HepG2 (cell line): ENCODE data around the gene UCN3. TPM values are rescaled to one million over a fixed set of nuclear protein-coding genes. Genes with fewer than 3 reads are reported as not detected.

ENCODE experiments used
- ATAC-seq: fragments of 200-7000 bp; cut with Tn5 transposase; 3 replicates; pipeline ENCODE4 v1.9.1; 2020; ENCODE audit warnings: mild to moderate bottlenecking, moderate library complexity
- Bru-seq: library from RNA; stranded (reverse); fragments of 400-500 nt; gene quantifications from one replicate; lab custom pipeline; 2021; lab: Mats Ljungman, UMichigan
- BruChase-seq, 2 experiments: library from RNA; stranded (reverse); fragments of 400-500 nt; gene quantifications; one replicate each; lab custom pipeline; 2021; lab: Mats Ljungman, UMichigan
- BruUV-seq: library from RNA; stranded (reverse); fragments of 400-500 nt; replicated peaks from 2 replicates; lab custom pipeline; 2021; lab: Mats Ljungman, UMichigan
- CTCF ChIA-PET: fragments of 300-600 bp; formaldehyde crosslinking; extraction: SDS; loops from one replicate; lab custom pipeline; 2021; ENCODE audit warnings: low total read pairs, inconsistent platforms, low intra/inter-chr PET ratio; lab: Yijun Ruan, JAX
- POLR2A ChIA-PET: fragments of 350-600 bp; sonication (Branson Sonifier 250); formaldehyde crosslinking; loops from one replicate; lab custom pipeline; 2020; ENCODE audit warnings: antibody characterized with exemption, inconsistent platforms; lab: Yijun Ruan, JAX
- DNase-seq: peaks from one replicate; pipeline ENCODE4 v3.0.0-alpha.2; 2015; ENCODE audit warnings: low spot score
- FAIRE-seq: peaks from 3 replicates; lab custom pipeline; 2011; peaks lifted over from hg19 to GRCh38; lab: Jason Lieb, UNC
- H2AFZ ChIP-seq: one replicate; pipeline ENCODE4 v1.6.1; 2011; ENCODE audit warnings: low read length, inconsistent platforms
- H3K27ac ChIP-seq: fragments of 300-600 bp; 3 replicates; pipeline ENCODE4 v1.8.0; 2011; ENCODE audit warnings: mixed run types, mild to moderate bottlenecking, mixed read lengths, low read length, inconsistent platforms; ENCODE audit not compliant: insufficient read depth; ENCODE audit errors: extremely low read length
- H3K27me3 ChIP-seq, 2 experiments: fragments of 200-600 bp in 1 of 2; 2 replicates in 1 of 2; 3 replicates in 1 of 2; pipeline versions ENCODE4 v1.6.0 to v1.8.0; 2011; ENCODE audit warnings: low read length in 2 of 2, mild to moderate bottlenecking in 2 of 2, moderate library complexity in 2 of 2, inconsistent platforms in 1 of 2; ENCODE audit not compliant: insufficient read depth in 2 of 2, control insufficient read depth in 1 of 2
- H3K36me3 ChIP-seq, 2 experiments: fragments of 200-600 bp in 1 of 2; replicated peaks in 1 of 2; 2 replicates in 1 of 2; 3 replicates in 1 of 2; pipeline versions ENCODE4 v1.5.1 to v1.8.0; 2011; ENCODE audit warnings: low read length in 2 of 2, inconsistent platforms in 1 of 2; ENCODE audit not compliant: insufficient read depth in 2 of 2, control insufficient read depth in 1 of 2
- H3K4me1 ChIP-seq: 2 replicates; pipeline ENCODE4 v1.5.1; 2012; ENCODE audit warnings: low read length, inconsistent platforms; ENCODE audit not compliant: insufficient read depth
- H3K4me2 ChIP-seq: 2 replicates; pipeline ENCODE4 v1.6.0; 2011; ENCODE audit warnings: low read depth, low read length, inconsistent platforms
- H3K4me3 ChIP-seq, 3 experiments: fragments of 200-600 bp in 1 of 3; sonication (generic), shearing (Covaris generic) in 1 of 3; replicated peaks in 1 of 3; 2 replicates each; pipeline ENCODE4 v1.5.1; 2011 to 2016; ENCODE audit warnings: low read length in 3 of 3, inconsistent platforms in 2 of 3, low read depth in 2 of 3, mild to moderate bottlenecking in 2 of 3, control low read depth in 1 of 3, mixed read lengths in 1 of 3; ENCODE audit not compliant: insufficient read depth in 1 of 3
- H3K79me2 ChIP-seq: one replicate; pipeline ENCODE4 v1.6.1; 2011; ENCODE audit warnings: low read length, inconsistent platforms; ENCODE audit not compliant: insufficient read depth
- H3K9ac ChIP-seq: 2 replicates; pipeline ENCODE4 v1.6.0; 2011; ENCODE audit warnings: mild to moderate bottlenecking, low read depth, low read length, inconsistent platforms; ENCODE audit not compliant: insufficient read depth
- H3K9me3 ChIP-seq: 2 replicates; pipeline ENCODE4 v1.5.1; 2012; ENCODE audit warnings: mild to moderate bottlenecking, low read length
- H4K20me1 ChIP-seq: 2 replicates; pipeline ENCODE4 v1.6.0; 2011; ENCODE audit warnings: inconsistent platforms, mild to moderate bottlenecking, low read length, moderate library complexity; ENCODE audit not compliant: insufficient read depth
- MED13 ChIP-seq: sonication (generic); formaldehyde crosslinking; IDR thresholded peaks from 2 replicates; pipeline ENCODE4 v1.5.0; 2020; ENCODE audit warnings: missing genetic modification reagents
- WGBS: methylation state at CpG from one replicate; pipeline ENCODE4 v1.1.6; 2017; ENCODE audit warnings: low lambda C conversion rate; 5-methylcytosine and 5-hydroxymethylcytosine counted together
- in situ Hi-C: cut with HindIII; loops from 2 replicates; pipeline ENCODE4 v1.10.0; 2017; ENCODE audit warnings: low pct_unique_long_range_greater_than_20kb; ENCODE audit not compliant: extremely low pct_ligation_motif_present
- intact Hi-C: fragments of 100-400 bp; cut with micrococcal nuclease; formaldehyde crosslinking; loops from one replicate; pipeline ENCODE4 v1.10.0; 2022; ENCODE audit not compliant: unreplicated experiment
- long read RNA-seq, 2 experiments: library from RNA in 1 of 2; library from polyadenylated mRNA in 1 of 2; stranded (forward) in 1 of 2; unstranded in 1 of 2; transcript quantifications; one replicate each; pipeline ENCODE4 v2.0.0, GENCODE V29; 2019 to 2022
- polyA minus RNA-seq, 3 experiments: library from RNA; depleted of rRNA, polyadenylated mRNA; stranded (reverse); fragments of >200 nt; gene quantifications; 2 replicates each; pipeline ENCODE4 v1.2.3, GENCODE V29; 2011; ENCODE audit warnings: low replicate concordance in 1 of 3
- polyA plus RNA-seq, 8 experiments: library from polyadenylated mRNA; depleted of rRNA in 3 of 8; stranded (reverse) in 7 of 8; unstranded in 1 of 8; fragments of >200 nt; fragmentation: Illumina TruSeq in 4 of 8; extraction: Trizol in 4 of 8; gene quantifications; 2 replicates each; pipeline versions ENCODE4 v1.2.1 to v1.2.3, GENCODE V29; 2011 to 2016; ENCODE audit warnings: low read depth in 4 of 8, missing spikeins in 1 of 8, mixed read lengths in 1 of 8; ENCODE audit not compliant: insufficient read depth in 1 of 8
- total RNA-seq, 5 experiments: library from RNA; depleted of rRNA; stranded (reverse); fragments of >200 nt; fragmentation: Illumina TruSeq; extraction: Trizol; gene quantifications; 2 replicates each; pipeline ENCODE4 v1.2.3, GENCODE V29; 2016; ENCODE audit warnings: low read depth in 1 of 5
- TF ChIP-seq, protein P1 (sequence below): sonication (generic); formaldehyde crosslinking; IDR thresholded peaks from 2 replicates; pipeline ENCODE4 v1.5.0; 2020; ENCODE audit warnings: mild to moderate bottlenecking, missing genetic modification reagents, moderate library complexity
- TF ChIP-seq, protein P2 (sequence below): sonication (generic); formaldehyde crosslinking; IDR thresholded peaks from 2 replicates; pipeline ENCODE4 v1.5.1; 2020; ENCODE audit warnings: mild to moderate bottlenecking, missing genetic modification reagents, moderate library complexity

Gene UCN3, protein sequence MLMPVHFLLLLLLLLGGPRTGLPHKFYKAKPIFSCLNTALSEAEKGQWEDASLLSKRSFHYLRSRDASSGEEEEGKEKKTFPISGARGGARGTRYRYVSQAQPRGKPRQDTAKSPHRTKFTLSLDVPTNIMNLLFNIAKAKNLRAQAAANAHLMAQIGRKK
- not detected in 2 replicates for total RNA-seq (2016; rRNA removed; fragmentation: Illumina TruSeq; extraction: Trizol)
- total RNA-seq (2016; cell fraction: cytosol; rRNA removed; fragmentation: Illumina TruSeq; extraction: Trizol; ENCODE audit: low read depth) = not detected in 2 replicates
- total RNA-seq (2016; cell fraction: insoluble cytoplasmic fraction; rRNA removed; fragmentation: Illumina TruSeq; extraction: Trizol) = not detected in 2 replicates
- total RNA-seq (2016; cell fraction: membrane; rRNA removed; fragmentation: Illumina TruSeq; extraction: Trizol) = not detected in 2 replicates
- not detected in 2 replicates for total RNA-seq (2016; cell fraction: nucleus; rRNA removed; fragmentation: Illumina TruSeq; extraction: Trizol)
- not detected in 2 replicates for polyA plus RNA-seq (2011; rRNA removed)
- 0.04 TPM in 1 of 2 replicates, not detected in the other for polyA plus RNA-seq (2011; cell fraction: cytosol; rRNA removed)
- not detected in 2 replicates for polyA plus RNA-seq (2011; cell fraction: nucleus; rRNA removed)
- polyA plus RNA-seq (2012) = 0.15 TPM in 1 of 2 replicates, not detected in the other
- polyA plus RNA-seq (2016; cell fraction: cytosol; fragmentation: Illumina TruSeq; extraction: Trizol; ENCODE audit: low read depth) = not detected in 2 replicates
- not detected in 2 replicates for polyA plus RNA-seq (2016; cell fraction: insoluble cytoplasmic fraction; fragmentation: Illumina TruSeq; extraction: Trizol; ENCODE audit: low read depth)
- polyA plus RNA-seq (2016; cell fraction: membrane; fragmentation: Illumina TruSeq; extraction: Trizol; ENCODE audit: low read depth) = not detected in 2 replicates
- polyA plus RNA-seq (2016; cell fraction: nucleus; fragmentation: Illumina TruSeq; extraction: Trizol; ENCODE audit: insufficient read depth, low read depth) = not detected in 2 replicates
- polyA minus RNA-seq (2011; rRNA and poly(A)+ RNA removed; ENCODE audit: low replicate concordance) = not detected in 2 replicates
- not detected in 2 replicates for polyA minus RNA-seq (2011; cell fraction: cytosol; rRNA and poly(A)+ RNA removed)
- polyA minus RNA-seq (2011; cell fraction: nucleus; rRNA and poly(A)+ RNA removed) = not detected in 2 replicates
- Bru-seq, nascent RNA = not detected
- not detected for BruChase-seq, experiment 1, labeled RNA remaining after a 6-hour chase
- BruChase-seq, experiment 2, labeled RNA remaining after a 2-hour chase = not detected
- long read RNA-seq, experiment 1 = 0 reads
- long read RNA-seq, experiment 2 = 0 reads

DNA sequence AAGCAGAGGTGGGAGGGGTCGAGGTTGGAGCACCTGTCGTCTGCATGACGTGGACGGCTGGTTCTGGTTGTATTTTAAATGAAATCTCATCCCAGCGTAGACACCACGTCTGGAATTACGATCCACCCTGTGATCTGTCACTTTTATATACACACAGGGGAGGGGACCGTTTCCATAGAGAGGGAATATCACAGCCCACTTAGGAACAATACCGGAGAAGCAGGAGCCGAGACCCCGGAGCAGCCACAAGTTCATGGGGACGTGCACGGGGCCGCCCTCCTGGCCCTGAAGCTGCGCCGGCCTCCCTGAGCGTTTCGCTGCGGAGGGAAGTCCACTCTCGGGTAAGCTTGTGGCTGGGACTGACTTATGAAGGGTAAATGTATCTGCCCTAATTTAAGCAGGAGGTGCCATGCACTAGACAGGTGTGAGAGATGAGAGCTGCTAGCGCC is at the start of gene UCN3:
TSS of gene UCN3 (plus strand) at position 77 of the 449 bp plus-strand sequence. CDS start 8,755 bp downstream, outside the sequence.
- H3K4me1 ChIP-seq = peaks cover 24% of the 10 kb centered on the region
- no peak for TF ChIP-seq MED13 (CRISPR knock-in tag)
- TF ChIP-seq, protein P1, sequence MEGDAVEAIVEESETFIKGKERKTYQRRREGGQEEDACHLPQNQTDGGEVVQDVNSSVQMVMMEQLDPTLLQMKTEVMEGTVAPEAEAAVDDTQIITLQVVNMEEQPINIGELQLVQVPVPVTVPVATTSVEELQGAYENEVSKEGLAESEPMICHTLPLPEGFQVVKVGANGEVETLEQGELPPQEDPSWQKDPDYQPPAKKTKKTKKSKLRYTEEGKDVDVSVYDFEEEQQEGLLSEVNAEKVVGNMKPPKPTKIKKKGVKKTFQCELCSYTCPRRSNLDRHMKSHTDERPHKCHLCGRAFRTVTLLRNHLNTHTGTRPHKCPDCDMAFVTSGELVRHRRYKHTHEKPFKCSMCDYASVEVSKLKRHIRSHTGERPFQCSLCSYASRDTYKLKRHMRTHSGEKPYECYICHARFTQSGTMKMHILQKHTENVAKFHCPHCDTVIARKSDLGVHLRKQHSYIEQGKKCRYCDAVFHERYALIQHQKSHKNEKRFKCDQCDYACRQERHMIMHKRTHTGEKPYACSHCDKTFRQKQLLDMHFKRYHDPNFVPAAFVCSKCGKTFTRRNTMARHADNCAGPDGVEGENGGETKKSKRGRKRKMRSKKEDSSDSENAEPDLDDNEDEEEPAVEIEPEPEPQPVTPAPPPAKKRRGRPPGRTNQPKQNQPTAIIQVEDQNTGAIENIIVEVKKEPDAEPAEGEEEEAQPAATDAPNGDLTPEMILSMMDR = peak; percentile 29; the same call in 1 of the 2 replicates
- TF ChIP-seq, protein P2, sequence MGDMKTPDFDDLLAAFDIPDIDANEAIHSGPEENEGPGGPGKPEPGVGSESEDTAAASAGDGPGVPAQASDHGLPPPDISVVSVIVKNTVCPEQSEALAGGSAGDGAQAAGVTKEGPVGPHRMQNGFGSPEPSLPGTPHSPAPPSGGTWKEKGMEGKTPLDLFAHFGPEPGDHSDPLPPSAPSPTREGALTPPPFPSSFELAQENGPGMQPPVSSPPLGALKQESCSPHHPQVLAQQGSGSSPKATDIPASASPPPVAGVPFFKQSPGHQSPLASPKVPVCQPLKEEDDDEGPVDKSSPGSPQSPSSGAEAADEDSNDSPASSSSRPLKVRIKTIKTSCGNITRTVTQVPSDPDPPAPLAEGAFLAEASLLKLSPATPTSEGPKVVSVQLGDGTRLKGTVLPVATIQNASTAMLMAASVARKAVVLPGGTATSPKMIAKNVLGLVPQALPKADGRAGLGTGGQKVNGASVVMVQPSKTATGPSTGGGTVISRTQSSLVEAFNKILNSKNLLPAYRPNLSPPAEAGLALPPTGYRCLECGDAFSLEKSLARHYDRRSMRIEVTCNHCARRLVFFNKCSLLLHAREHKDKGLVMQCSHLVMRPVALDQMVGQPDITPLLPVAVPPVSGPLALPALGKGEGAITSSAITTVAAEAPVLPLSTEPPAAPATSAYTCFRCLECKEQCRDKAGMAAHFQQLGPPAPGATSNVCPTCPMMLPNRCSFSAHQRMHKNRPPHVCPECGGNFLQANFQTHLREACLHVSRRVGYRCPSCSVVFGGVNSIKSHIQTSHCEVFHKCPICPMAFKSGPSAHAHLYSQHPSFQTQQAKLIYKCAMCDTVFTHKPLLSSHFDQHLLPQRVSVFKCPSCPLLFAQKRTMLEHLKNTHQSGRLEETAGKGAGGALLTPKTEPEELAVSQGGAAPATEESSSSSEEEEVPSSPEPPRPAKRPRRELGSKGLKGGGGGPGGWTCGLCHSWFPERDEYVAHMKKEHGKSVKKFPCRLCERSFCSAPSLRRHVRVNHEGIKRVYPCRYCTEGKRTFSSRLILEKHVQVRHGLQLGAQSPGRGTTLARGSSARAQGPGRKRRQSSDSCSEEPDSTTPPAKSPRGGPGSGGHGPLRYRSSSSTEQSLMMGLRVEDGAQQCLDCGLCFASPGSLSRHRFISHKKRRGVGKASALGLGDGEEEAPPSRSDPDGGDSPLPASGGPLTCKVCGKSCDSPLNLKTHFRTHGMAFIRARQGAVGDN (CRISPR knock-in tag) = peak; percentile 18
- in situ Hi-C loops = no loop called here
- peak; percentile 71 for ATAC-seq
- H3K4me2 ChIP-seq = peak within 1 kb of the TSS; percentile 71
- no peaks in the 10 kb centered on the region for H3K9me3 ChIP-seq
- peaks cover 0 to 54% of the 10 kb centered on the region in 2 experiments for H3K27me3 ChIP-seq
- no peak within 1 kb of the TSS for H3K27ac ChIP-seq
- H3K9ac ChIP-seq = no peak within 1 kb of the TSS
- no peak within 1 kb of the TSS for H2AFZ ChIP-seq
- DNase-seq = no peak
- intact Hi-C loops = no loop called here
- FAIRE-seq = no peak
- no peaks in the 10 kb centered on the region for H3K79me2 ChIP-seq
- POLR2A ChIA-PET = no interaction called here
- no TSS peak for BruUV-seq
- CTCF ChIA-PET = no interaction called here
- WGBS = 7% methylated on average over 20 of the region's 21 CpGs
- H3K36me3 ChIP-seq = no peaks in the 10 kb centered on the region
- no peaks in the 10 kb centered on the region for H4K20me1 ChIP-seq
- H3K4me3 ChIP-seq = peak within 1 kb of the TSS in 2 of 3 experiments; percentile 29 to 57; a peak in 4 of 6 replicates
